H1 (cell line): ENCODE measurements around the gene MMP26. TPM values are rescaled to one million over a fixed set of nuclear protein-coding genes. Genes with fewer than 3 reads are reported as not detected.

ENCODE experiments used
- HDAC6 ChIP-seq: IDR thresholded peaks from one replicate; pipeline ENCODE4 v1.7.1; 2012; ENCODE audit warnings: low read depth, mild to moderate bottlenecking, inconsistent platforms, low read length, moderate library complexity
- KDM4A ChIP-seq: IDR thresholded peaks from one replicate; pipeline ENCODE4 v1.7.1; 2012; ENCODE audit warnings: low read depth, mild to moderate bottlenecking, moderate library complexity, low read length, inconsistent platforms; ENCODE audit not compliant: severe bottlenecking
- NRF1 ChIP-seq: IDR thresholded peaks from 2 replicates; pipeline ENCODE4 v1.6.1; 2011; ENCODE audit warnings: mild to moderate bottlenecking, low read depth, low read length, improper control_type of control experiment
- TAF1 ChIP-seq: IDR thresholded peaks from 2 replicates; pipeline ENCODE4 v1.6.1; 2011; ENCODE audit warnings: mild to moderate bottlenecking, low read depth, low read length
- TCF12 ChIP-seq: IDR thresholded peaks from 2 replicates; pipeline ENCODE4 v1.6.1; 2011; ENCODE audit warnings: low read depth, mild to moderate bottlenecking, low read length
- polyA plus RNA-seq, 7 experiments: library from polyadenylated mRNA; depleted of rRNA in 3 of 7; stranded (reverse) in 5 of 7; unstranded in 2 of 7; fragments of >200 nt in 5 of 7; fragments of 200-250 nt in 2 of 7; gene quantifications; 1 replicate in 5 of 7; 2 replicates in 1 of 7; 4 replicates in 1 of 7; pipeline versions ENCODE4 v1.2.1 to v1.2.3, GENCODE V29; 2011 to 2013; ENCODE audit warnings: missing spikeins in 2 of 7, mixed read lengths in 2 of 7
- total RNA-seq: library from RNA; stranded (reverse); fragmentation: NEBNext Ultra II Directional; extraction: Animal tissue kit (Norgen Biotek cat#: 25700); gene quantifications from 2 replicates; pipeline ENCODE4 v1.2.1, GENCODE V29; 2021

The MMP26 gene
- total and polyA plus RNA-seq, 2 of the 8 experiments (the other 6 are each of a cell fraction or from before 2014, with no cell fraction given) = 0.06 TPM; not detected in 1

DNA sequence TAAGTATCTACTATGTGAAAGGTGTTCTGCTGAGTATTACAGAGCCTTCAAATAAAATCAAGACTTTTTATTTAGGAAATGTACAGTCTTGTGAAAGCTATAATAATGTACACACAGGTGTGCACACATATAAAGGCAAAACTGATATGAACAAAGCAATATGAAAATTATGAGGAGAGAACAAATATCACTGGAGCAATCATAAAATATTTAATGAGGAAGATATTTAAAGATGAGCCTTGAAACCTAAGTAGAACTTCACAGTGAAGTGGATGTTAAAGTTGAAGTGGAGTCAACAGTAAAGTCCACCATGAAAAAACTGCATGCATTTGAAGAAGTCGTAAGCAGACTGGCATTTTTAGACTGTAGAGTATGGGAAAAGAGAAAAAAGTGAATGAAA, 46.6 kb downstream of the MMP26 start (continued):
- no peak for TF ChIP-seq HDAC6
- no peak for TF ChIP-seq NRF1
- no peak for TF ChIP-seq TAF1
- no peak for TF ChIP-seq KDM4A
- no peak for TF ChIP-seq TCF12

Other genes with a start within 250 kb of the MMP26 start
- not detected in 2 replicates for gene OR52K1, start 222.1 kb upstream of the MMP26 start, total RNA-seq
- 0.05 TPM in 1 of 2 replicates, not detected in the other for gene OR52K1, start 222.1 kb upstream of the MMP26 start, polyA plus RNA-seq (2011; rRNA removed)
- not detected in 2 replicates for gene OR52M1, start 159.6 kb upstream of the MMP26 start, total RNA-seq
- not detected in 2 replicates for gene OR52M1, start 159.6 kb upstream of the MMP26 start, polyA plus RNA-seq (2011; rRNA removed)
- not detected in 2 replicates for gene OR52I2, start 123.0 kb upstream of the MMP26 start, total RNA-seq
- not detected in 2 replicates for gene OR52I2, start 123.0 kb upstream of the MMP26 start, polyA plus RNA-seq (2011; rRNA removed)
- not detected in 2 replicates for gene OR52I1, start 110.7 kb upstream of the MMP26 start, total RNA-seq
- gene OR52I1, start 110.7 kb upstream of the MMP26 start, polyA plus RNA-seq (2011; rRNA removed) = not detected in 2 replicates
- 5.7 and 6.2 TPM in 2 replicates for gene TRIM68, start 96.6 kb upstream of the MMP26 start, total RNA-seq
- 3.4 and 3.8 TPM in 2 replicates for gene TRIM68, start 96.6 kb upstream of the MMP26 start, polyA plus RNA-seq (2011; rRNA removed)
- not detected in 2 replicates for gene OR51D1, start 67.3 kb upstream of the MMP26 start, total RNA-seq
- not detected in 2 replicates for gene OR51D1, start 67.3 kb upstream of the MMP26 start, polyA plus RNA-seq (2011; rRNA removed)
- not detected in 2 replicates for gene OR51E1, start 60.8 kb upstream of the MMP26 start, total RNA-seq
- gene OR51E1, start 60.8 kb upstream of the MMP26 start, polyA plus RNA-seq (2011; rRNA removed) = not detected in 2 replicates
- gene OR51E2, start 6.9 kb upstream of the MMP26 start, total RNA-seq = not detected in 2 replicates
- gene OR51E2, start 6.9 kb upstream of the MMP26 start, polyA plus RNA-seq (2011; rRNA removed) = not detected in 2 replicates
- not detected in 2 replicates for gene OR51F1, start 65.2 kb downstream of the MMP26 start, total RNA-seq
- not detected in 2 replicates for gene OR51F1, start 65.2 kb downstream of the MMP26 start, polyA plus RNA-seq (2011; rRNA removed)
- not detected in 2 replicates for gene OR52R1, start 99.6 kb downstream of the MMP26 start, total RNA-seq
- gene OR52R1, start 99.6 kb downstream of the MMP26 start, polyA plus RNA-seq (2011; rRNA removed) = not detected in 2 replicates
- not detected in 2 replicates for gene OR51F2, start 116.5 kb downstream of the MMP26 start, total RNA-seq
- gene OR51F2, start 116.5 kb downstream of the MMP26 start, polyA plus RNA-seq (2011; rRNA removed) = 0.09 and 0.15 TPM in 2 replicates
- not detected in 2 replicates for gene OR51S1, start 144.4 kb downstream of the MMP26 start, total RNA-seq
- not detected in 2 replicates for gene OR51S1, start 144.4 kb downstream of the MMP26 start, polyA plus RNA-seq (2011; rRNA removed)
- gene OR51T1, start 177.1 kb downstream of the MMP26 start, total RNA-seq = not detected in 2 replicates
- gene OR51T1, start 177.1 kb downstream of the MMP26 start, polyA plus RNA-seq (2011; rRNA removed) = not detected in 2 replicates
- not detected in 2 replicates for gene OR51A7, start 199.0 kb downstream of the MMP26 start, total RNA-seq
- not detected in 2 replicates for gene OR51A7, start 199.0 kb downstream of the MMP26 start, polyA plus RNA-seq (2011; rRNA removed)
- not detected in 2 replicates for gene OR51G2, start 214.6 kb downstream of the MMP26 start, total RNA-seq
- not detected in 2 replicates for gene OR51G2, start 214.6 kb downstream of the MMP26 start, polyA plus RNA-seq (2011; rRNA removed)
- gene OR51G1, start 219.6 kb downstream of the MMP26 start, total RNA-seq = not detected in 2 replicates
- gene OR51G1, start 219.6 kb downstream of the MMP26 start, polyA plus RNA-seq (2011; rRNA removed) = not detected in 2 replicates
- gene OR51A4, start 242.8 kb downstream of the MMP26 start, total RNA-seq = not detected in 2 replicates
- not detected in 2 replicates for gene OR51A4, start 242.8 kb downstream of the MMP26 start, polyA plus RNA-seq (2011; rRNA removed)